ACHN (cell line): Measurements from ENCODE around the gene CLCF1.

Source experiments
- DNase-seq: peaks from one replicate; pipeline ENCODE4 v3.0.0-alpha.2; 2015
- in situ Hi-C: cut with HindIII; loops from 2 replicates; pipeline ENCODE4 v1.10.0; 2017; ENCODE audit warnings: low sequenced_read_pairs, low pct_ligation_motif_present, low pct_unique_long_range_greater_than_20kb

The CLCF1 gene

DNA sequence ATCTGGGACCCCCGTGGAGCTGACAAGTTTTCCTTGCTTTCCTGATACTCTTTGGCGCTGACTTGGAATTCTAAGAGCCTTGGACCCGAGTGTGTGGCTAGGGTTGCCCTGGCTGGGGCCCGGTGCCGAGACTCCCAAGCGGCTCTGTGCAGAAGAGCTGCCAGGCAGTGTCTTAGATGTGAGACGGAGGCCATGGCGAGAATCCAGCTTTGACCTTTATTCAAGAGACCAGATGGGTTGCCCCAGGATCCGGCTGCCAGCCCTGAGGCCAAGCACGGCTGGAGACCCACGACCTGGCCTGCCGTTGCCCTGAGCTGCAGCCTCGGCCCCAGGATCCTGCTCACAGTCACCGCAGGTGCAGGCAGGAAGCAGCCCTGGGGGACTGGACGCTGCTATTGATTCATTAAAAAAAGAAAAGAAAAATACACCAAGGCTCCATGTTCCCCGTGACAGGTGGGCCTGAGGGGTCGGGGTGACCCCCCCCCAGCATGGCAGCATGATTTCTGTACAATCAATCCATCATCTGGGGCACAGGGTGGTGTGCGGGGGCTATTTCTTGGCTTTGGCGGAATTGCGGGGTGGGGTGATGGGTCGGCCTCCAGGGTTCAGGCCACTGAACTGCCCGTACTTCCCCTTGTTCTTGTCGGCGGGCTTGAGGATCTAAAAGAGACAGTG is 24.7 kb upstream of the CLCF1 start:
- no peak for DNase-seq
- in situ Hi-C loops: no loop called here

DNA sequence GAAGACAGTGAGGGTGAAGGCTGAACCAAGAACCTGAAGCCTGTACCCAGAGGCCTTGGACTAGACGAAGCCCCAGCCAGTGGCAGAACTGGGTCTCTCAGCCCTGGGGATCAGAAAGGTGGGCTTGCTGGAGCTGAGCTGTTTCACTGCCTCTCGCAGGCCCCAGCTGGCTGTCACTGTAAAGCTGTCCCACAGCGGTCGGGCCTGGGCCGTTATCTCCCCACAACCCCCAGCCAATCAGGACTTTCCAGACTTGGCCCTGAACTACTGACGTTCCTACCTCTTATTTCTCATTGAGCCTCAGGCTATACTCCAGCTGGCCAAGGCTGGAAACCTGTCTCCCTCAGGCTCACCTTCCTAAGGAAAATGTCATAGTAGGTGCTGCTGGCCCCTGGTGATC is 24.1 kb upstream of the CLCF1 start:
- DNase-seq: no peak
- in situ Hi-C loops: no loop called here

GRCh38 chr11:67396587-67397389 is 23.4 kb upstream of the CLCF1 start:
- no peak for DNase-seq
- in situ Hi-C loops: no loop called here

DNA sequence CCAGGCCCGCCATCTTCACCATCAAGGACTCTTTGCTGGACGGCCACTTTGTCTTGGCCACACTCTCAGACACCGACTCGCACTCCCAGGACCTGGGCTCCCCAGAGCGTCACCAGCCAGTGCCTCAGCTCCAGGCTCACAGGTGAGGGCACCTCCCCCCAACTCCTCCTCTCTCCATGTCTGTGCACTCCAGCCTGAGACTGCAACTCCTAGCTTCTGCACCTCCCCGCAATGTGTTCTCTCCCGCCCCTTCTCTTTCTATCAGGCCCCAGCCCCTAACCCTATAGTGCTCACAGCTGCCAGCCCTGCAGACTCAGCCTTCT is 22.8 kb upstream of the CLCF1 start:
- DNase-seq: no peak
- in situ Hi-C loops: no loop called here

DNA sequence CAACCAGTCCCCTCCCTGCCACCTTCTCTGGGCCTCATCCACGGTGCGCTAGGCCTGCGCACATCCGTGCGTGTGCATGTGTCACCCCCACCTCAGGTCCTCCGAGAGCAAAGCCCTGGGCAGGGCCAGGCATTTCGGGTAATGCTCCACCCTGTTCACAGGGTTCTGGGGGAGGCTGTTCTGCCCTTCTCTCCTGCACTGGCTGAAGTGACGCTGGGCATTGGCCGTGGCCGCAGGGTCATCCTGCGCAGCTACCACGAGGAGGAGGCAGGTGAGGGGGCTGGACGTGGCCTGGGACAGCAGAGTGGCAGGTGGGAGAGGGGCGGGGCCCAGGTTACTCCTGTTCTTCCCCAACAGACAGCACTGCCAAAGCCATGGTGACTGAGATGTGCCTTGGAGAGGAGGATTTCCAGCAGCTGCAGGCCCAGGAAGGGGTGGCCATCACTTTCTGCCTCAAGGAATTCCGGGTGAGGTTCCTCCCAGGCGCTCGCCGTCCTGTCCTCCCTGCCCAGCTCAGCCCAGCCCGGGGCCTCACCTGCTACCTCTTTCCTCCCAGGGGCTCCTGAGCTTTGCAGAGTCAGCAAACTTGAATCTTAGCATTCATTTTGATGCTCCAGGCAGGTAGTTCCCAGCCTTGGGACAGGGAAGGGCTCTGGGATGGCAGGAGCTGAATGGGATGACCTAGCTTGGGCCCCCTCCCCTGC is 22.3 kb upstream of the CLCF1 start:
- no peak for DNase-seq
- in situ Hi-C loops: no loop called here

GRCh38 chr11:67393990-67394389 is 20.6 kb upstream of the CLCF1 start:
- in situ Hi-C loops: no loop called here
- DNase-seq: no peak

GRCh38 chr11:67393437-67393836 is 20.0 kb upstream of the CLCF1 start:
- in situ Hi-C loops: no loop called here

GRCh38 chr11:67392183-67392715 is 18.9 kb upstream of the CLCF1 start:
- in situ Hi-C loops: no loop called here
- no peak for DNase-seq

More at GRCh38 chr11:67393437-67393836, 20.0 kb upstream of the CLCF1 start:
- DNase-seq: no peak

DNA sequence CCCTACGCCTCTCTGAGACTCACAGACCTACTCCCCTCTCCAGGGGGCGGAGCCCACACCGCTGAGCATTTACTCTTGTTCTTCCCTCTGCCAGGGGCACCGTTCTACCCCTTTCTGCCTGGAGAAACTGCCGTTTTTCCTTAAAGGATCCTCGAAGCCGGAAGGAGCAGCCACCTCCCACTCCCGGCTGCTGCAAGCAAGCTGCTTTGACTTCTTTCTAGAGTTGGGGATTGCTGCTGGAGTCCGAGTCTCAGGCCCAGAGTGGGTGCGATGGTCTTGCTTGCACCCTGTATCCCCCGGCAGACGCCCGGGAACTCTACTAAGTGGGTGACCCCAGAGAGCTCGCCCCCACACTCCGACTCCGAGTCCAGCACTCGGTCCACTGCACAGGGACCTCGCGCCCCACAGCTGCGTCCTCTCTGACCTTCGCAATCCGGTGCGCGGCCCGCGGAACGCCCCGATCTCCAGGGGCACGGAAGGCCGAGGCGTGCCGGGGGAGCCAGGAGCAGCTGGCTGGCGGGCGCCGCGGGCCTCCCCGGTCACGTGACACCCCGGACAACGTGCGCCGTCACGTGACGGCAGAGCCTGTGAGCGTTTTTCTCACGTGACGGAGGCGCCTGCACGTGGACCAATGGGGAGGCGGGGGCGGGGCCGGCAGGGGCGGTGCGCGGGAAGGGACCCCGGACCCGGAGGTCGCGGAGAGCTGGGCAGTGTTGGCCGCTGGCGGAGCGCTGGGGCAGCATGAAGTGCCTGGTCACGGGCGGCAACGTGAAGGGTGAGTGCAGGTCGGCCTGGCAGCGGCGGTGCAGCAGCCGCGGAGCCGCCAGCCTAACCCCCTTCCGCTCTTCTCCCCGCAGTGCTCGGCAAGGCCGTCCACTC is 18.1 kb upstream of the CLCF1 start, which contains the start of gene RAD9A:
Gene RAD9A (plus strand): TSS at position 683 of the 879 bp plus-strand sequence. CDS start 59 bp downstream, at position 742.
- DNase-seq: peak; percentile 89
- in situ Hi-C loops: no loop called here

DNA sequence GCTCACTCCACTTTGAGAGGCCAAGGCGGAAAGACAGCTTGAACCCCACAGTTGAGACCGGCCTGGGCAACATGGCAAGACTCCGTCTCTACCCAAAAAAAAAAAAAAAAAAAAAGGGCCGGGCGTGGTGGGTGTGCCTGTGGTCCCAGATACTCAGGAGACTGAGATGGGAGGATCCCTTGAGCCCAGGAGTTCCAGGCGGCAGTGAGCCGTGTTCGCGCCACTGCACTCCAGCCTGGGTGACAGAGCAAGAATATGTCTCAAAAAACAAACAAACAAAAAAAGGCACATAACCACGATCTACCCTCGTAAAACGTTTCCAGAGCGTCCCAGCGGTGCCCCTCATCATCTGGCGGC is 17.5 kb upstream of the CLCF1 start:
- in situ Hi-C loops: no loop called here
- no peak for DNase-seq

DNA sequence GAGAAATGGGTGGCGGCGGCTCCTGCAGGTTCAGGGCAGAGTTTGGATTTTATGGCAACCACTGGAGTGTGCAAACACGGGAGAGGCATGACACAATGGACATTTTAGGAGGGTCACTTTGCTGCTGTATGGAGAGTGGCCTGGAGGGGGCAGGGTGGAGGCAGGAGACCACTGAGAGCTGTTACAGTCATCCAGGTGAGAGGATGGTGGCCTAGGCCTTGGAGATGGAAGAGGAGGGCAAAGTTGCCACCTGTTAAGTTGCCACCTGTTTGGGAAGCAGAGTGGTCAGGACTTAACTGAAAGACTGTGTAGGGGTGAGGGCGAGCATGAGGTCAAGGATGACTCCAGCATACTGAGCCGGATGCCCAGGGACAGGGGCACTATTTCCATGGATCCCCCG is 16.1 kb upstream of the CLCF1 start:
- in situ Hi-C loops: no loop called here
- DNase-seq: peak; percentile 27

GRCh38 chr11:67387518-67387917 is 14.1 kb upstream of the CLCF1 start:
- in situ Hi-C loops: no loop called here
- DNase-seq: no peak

GRCh38 chr11:67387069-67387468 is 13.7 kb upstream of the CLCF1 start:
- in situ Hi-C loops: no loop called here
- no peak for DNase-seq

DNA sequence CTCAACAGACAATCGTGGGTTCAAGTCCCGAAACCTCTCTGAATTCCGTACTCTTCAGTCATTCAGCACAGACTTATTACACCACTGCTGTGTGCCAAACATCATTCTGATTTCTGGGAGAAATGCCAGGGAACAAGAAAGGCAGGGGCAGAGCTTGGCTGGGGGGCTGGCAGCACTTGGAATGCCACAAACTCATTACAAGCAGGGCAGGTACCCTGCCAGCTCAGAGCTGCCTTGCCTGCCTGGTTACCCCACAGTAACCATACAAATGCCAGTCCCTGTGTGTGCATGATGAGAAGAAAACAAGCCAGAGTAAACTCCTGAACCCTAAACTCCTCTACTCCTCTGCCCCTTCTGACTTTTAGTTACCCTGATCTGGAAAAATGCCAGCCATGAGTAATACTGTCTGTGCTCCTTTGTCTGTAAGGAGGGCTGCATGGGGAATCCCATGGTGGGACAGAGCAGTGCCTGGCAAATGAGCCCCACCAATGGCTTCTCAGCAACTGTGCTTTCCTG is 11.5 kb upstream of the CLCF1 start:
- in situ Hi-C loops: no loop called here
- peak; percentile 77 for DNase-seq

GRCh38 chr11:67382276-67383136 is 9.1 kb upstream of the CLCF1 start:
- in situ Hi-C loops: no loop called here
- peak; percentile 72 for DNase-seq

DNA sequence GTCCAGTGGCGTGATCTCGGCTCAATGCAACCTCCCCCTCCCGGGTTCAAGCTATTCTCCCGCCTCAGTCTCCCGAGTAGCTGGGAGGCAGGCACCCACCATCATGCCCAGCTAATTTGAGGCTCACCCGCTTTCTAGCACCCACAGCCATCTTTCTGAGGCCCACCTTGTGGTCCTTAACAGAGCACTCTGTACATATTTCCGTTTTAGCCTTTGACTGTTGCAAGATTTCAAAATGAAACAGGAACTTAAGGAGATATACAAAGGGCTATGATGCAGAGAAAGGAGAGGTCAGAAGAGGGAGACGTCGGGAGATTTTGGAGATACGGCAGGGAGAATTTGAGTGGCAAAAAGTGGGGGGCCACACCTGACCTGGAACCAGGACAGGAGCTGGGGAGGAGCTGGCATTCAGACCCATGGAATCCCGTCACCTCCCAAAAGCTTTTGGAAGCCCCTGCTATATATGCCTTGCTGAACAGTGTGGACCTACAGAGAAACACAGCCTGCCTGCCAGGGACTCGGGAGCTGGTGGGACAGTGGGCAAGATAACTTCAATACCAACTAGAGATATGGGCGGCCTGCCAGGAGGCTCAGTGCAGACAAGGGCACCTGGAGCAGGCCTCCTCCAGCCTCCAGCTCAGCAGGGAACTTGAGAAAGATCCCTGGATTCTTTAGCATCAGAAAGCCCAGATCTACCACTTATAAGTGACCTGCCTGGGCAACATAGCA is 8.0 kb upstream of the CLCF1 start:
- no peak for DNase-seq
- in situ Hi-C loops: no loop called here
